MM.1S (cell line): ENCODE results near the gene TSEN34.

Experiments used
- DNase-seq: peaks from one replicate; pipeline ENCODE4 v3.0.0-alpha.2; 2015
- H2AFZ ChIP-seq: fragments of 300-600 bp; sonication (generic); 2 replicates; pipeline ENCODE4 v1.6.0; 2016; ENCODE audit warnings: antibody characterized with exemption, low read length
- H3F3A ChIP-seq: fragments of 300-600 bp; sonication (generic); 2 replicates; pipeline ENCODE4 v1.6.1; 2016; ENCODE audit warnings: mild to moderate bottlenecking, antibody characterized with exemption, low read length, moderate library complexity, mixed read lengths; ENCODE audit not compliant: insufficient read depth
- H3K27ac ChIP-seq: fragments of 300-600 bp; sonication (generic); 2 replicates; pipeline ENCODE4 v1.5.1; 2016; ENCODE audit warnings: mild to moderate bottlenecking, low read length
- H3K27me3 ChIP-seq: fragments of 300-600 bp; sonication (generic); replicated peaks from 2 replicates; pipeline ENCODE4 v1.6.0; 2016; ENCODE audit warnings: low read length; ENCODE audit not compliant: insufficient read depth
- H3K36me3 ChIP-seq: fragments of 300-600 bp; sonication (generic); replicated peaks from 2 replicates; pipeline ENCODE4 v1.6.1; 2016; ENCODE audit warnings: mild to moderate bottlenecking, low read length, mixed read lengths; ENCODE audit not compliant: insufficient read depth
- H3K4me1 ChIP-seq: fragments of 300-600 bp; sonication (generic); 2 replicates; pipeline ENCODE4 v1.6.1; 2016; ENCODE audit warnings: low read length, mixed read lengths
- H3K4me2 ChIP-seq: fragments of 300-600 bp; sonication (generic); 2 replicates; pipeline ENCODE4 v1.6.0; 2016; ENCODE audit warnings: low read depth, low read length
- H3K4me3 ChIP-seq: fragments of 300-600 bp; sonication (generic); 2 replicates; pipeline ENCODE4 v1.5.1; 2016; ENCODE audit warnings: low read length, mixed read lengths
- H3K79me2 ChIP-seq: fragments of 300-600 bp; sonication (generic); 2 replicates; pipeline ENCODE4 v1.6.1; 2016; ENCODE audit warnings: mixed run types, low read length, mixed read lengths
- H3K9ac ChIP-seq: fragments of 300-600 bp; sonication (generic); 2 replicates; pipeline ENCODE4 v1.6.1; 2016; ENCODE audit warnings: low read length, mixed read lengths
- H3K9me2 ChIP-seq: fragments of 300-600 bp; sonication (generic); replicated peaks from 2 replicates; pipeline ENCODE4 v1.6.1; 2016; ENCODE audit warnings: mild to moderate bottlenecking, low read length, mixed read lengths; ENCODE audit not compliant: insufficient read depth
- H3K9me3 ChIP-seq: fragments of 300-600 bp; sonication (generic); replicated peaks from 2 replicates; pipeline ENCODE4 v1.6.1; 2016; ENCODE audit warnings: mild to moderate bottlenecking, low read length, mixed read lengths; ENCODE audit not compliant: insufficient read depth
- H4K20me1 ChIP-seq: fragments of 300-600 bp; sonication (generic); 2 replicates; pipeline ENCODE4 v1.6.1; 2016; ENCODE audit warnings: mild to moderate bottlenecking, low read length, moderate library complexity, mixed read lengths; ENCODE audit not compliant: insufficient read depth
- CTCF ChIP-seq: fragments of 300-600 bp; sonication (generic); IDR thresholded peaks from 2 replicates; pipeline ENCODE4 v1.5.1; 2016; ENCODE audit warnings: antibody characterized with exemption, low read length, mixed read lengths
- EZH2 ChIP-seq: fragments of 300-600 bp; sonication (generic); optimal IDR thresholded peaks from 2 replicates; pipeline ENCODE3; 2017; ENCODE audit warnings: low read depth, mild to moderate bottlenecking, antibody characterized with exemption, low read length, mixed read lengths
- EZH2phosphoT487 ChIP-seq: fragments of 300-600 bp; sonication (generic); IDR thresholded peaks from 2 replicates; pipeline ENCODE4 v1.6.1; 2018; ENCODE audit warnings: antibody characterized with exemption, low read length

The TSEN34 gene

GRCh38 chr19:54201172-54201701 lies 10.1 kb downstream of the TSEN34 start:
- no peak for TF ChIP-seq EZH2
- no peak for TF ChIP-seq CTCF
- no peak for TF ChIP-seq EZH2phosphoT487
- H3K9ac ChIP-seq: peak overlapping the region; percentile 94
- no peak for DNase-seq
- no peaks in the 10 kb centered on the region for H3K9me2 ChIP-seq
- peaks cover 57% of the 10 kb centered on the region for H3K79me2 ChIP-seq
- peak overlapping the region; percentile 74; the same call in 1 of the 2 replicates for H3K27ac ChIP-seq
- H3F3A ChIP-seq: peaks cover 49% of the 10 kb centered on the region
- H3K9me3 ChIP-seq: no peaks in the 10 kb centered on the region
- peak overlapping the region; percentile 86 for H3K4me3 ChIP-seq
- H3K27me3 ChIP-seq: no peaks in the 10 kb centered on the region
- H3K4me2 ChIP-seq: peak overlapping the region; percentile 95
- H2AFZ ChIP-seq: no peak overlapping the region
- peaks cover 50% of the 10 kb centered on the region for H4K20me1 ChIP-seq
- peaks cover 28% of the 10 kb centered on the region for H3K4me1 ChIP-seq
- peaks cover 43% of the 10 kb centered on the region for H3K36me3 ChIP-seq

- Histone ChIP-seq H3K4me3 (peak overlapping the region; percentile 86), H3K9me3 (no peaks in the 10 kb centered on the region), H3K27ac (peak overlapping the region; percentile 74; the same call in 1 of the 2 replicates), H3F3A (peaks cover 55% of the 10 kb centered on the region), H3K4me2 (peak overlapping the region; percentile 95), H4K20me1 (peaks cover 57% of the 10 kb centered on the region), H3K27me3 (no peaks in the 10 kb centered on the region), H3K36me3 (peaks cover 47% of the 10 kb centered on the region), H3K79me2 (peaks cover 64% of the 10 kb centered on the region), H2AFZ (no peak overlapping the region), H3K9me2 (no peaks in the 10 kb centered on the region), H3K4me1 (peaks cover 28% of the 10 kb centered on the region), H3K9ac (peak overlapping the region; percentile 94)
- DNase-seq: no peak
- TF ChIP-seq CTCF (no peak), EZH2phosphoT487 (no peak)
Measured at GRCh38 chr19:54201980-54202379, 10.9 kb downstream of the TSEN34 start.

GRCh38 chr19:54203151-54203611 lies 12.1 kb downstream of the TSEN34 start:
- peaks cover 50% of the 10 kb centered on the region for H3K36me3 ChIP-seq
- TF ChIP-seq EZH2: no peak
- no peak for TF ChIP-seq EZH2phosphoT487
- TF ChIP-seq CTCF: no peak
- H3K4me2 ChIP-seq: peak overlapping the region; percentile 95
- peak overlapping the region; percentile 94; the same call in 1 of the 2 replicates for H3K9ac ChIP-seq
- peaks cover 66% of the 10 kb centered on the region for H3K79me2 ChIP-seq
- H3K27me3 ChIP-seq: no peaks in the 10 kb centered on the region
- H3K4me1 ChIP-seq: peaks cover 28% of the 10 kb centered on the region
- no peak for DNase-seq
- 0 out of 2 replicates have a peak overlapping the region, but pooled peaks have one; percentile 86 for H3K4me3 ChIP-seq
- H2AFZ ChIP-seq: no peak overlapping the region
- H4K20me1 ChIP-seq: peaks cover 68% of the 10 kb centered on the region
- H3K9me2 ChIP-seq: no peaks in the 10 kb centered on the region
- H3F3A ChIP-seq: peaks cover 65% of the 10 kb centered on the region
- no peak overlapping the region for H3K27ac ChIP-seq
- no peaks in the 10 kb centered on the region for H3K9me3 ChIP-seq
